Mammary epithelial cell (primary cell): ENCODE measurements around the gene CISH.

ENCODE experiments used
- CTCF ChIP-seq, 2 donors: IDR thresholded peaks in 1 of 2; conservative IDR thresholded peaks in 1 of 2; 2 replicates each; pipeline ENCODE4 v1.5.1; 2011 to 2012; ENCODE audit warnings: inconsistent platforms in 2 of 2, low read length in 2 of 2, mild to moderate bottlenecking in 2 of 2, control low read depth in 1 of 2, low read depth in 1 of 2; ENCODE audit not compliant: insufficient read depth in 1 of 2; ENCODE audit errors: extremely low read depth in 1 of 2
- EZH2 ChIP-seq: IDR thresholded peaks from 2 replicates; pipeline ENCODE4 v1.6.1; 2012; ENCODE audit warnings: low read length, inconsistent platforms, borderline replicate concordance

- TF ChIP-seq CTCF (conservative IDR thresholded peaks at IDR 0.05 in 1 of 2, IDR thresholded peaks at IDR 0.05 in 1 of 2; ENCODE audit: extremely low read depth in 1 of 2, insufficient read depth in 1 of 2, low read depth in 1 of 2, low read length in 2 of 2) (no peak), EZH2 (no peak)
Observed at GRCh38 chr3:50648944-50649343, 37.4 kb upstream of the CISH start.
